ENCODE data around the gene ZNF521. TPM values are rescaled to one million over a fixed set of nuclear protein-coding genes. Genes with fewer than 3 reads are reported as not detected.

ZNF521 gene
- 10 to 100 TPM; 28.2 to 67.3 (median 53.1) TPM for total RNA-seq

- WGBS, 2 donors: 0% methylated on average over 32 to 37 of the region's 91 CpGs
Observed at GRCh38 chr18:25351777-25352628, at the start of gene ZNF521. Gene ZNF521, minus strand, starts transcription at chr18:25352166. Its CDS starts 1,220 bp downstream, at chr18:25350946.

GRCh38 chr18:25399554-25399953 is 47.6 kb upstream of the ZNF521 start:
- H3K27me3 ChIP-seq: no peaks in the 10 kb centered on the region
- intact Hi-C loops (cut with DNase I): no loop called here
- no peak overlapping the region for H3K4me3 ChIP-seq (replicated peaks in 1 of 3)
- no peak for TF ChIP-seq CTCF (IDR thresholded peaks at IDR 0.05)
- TF ChIP-seq POLR2A (IDR thresholded peaks at IDR 0.05): no peak
- H3K27ac ChIP-seq: no peak overlapping the region
- H3K9me3 ChIP-seq: no peaks in the 10 kb centered on the region
- no peaks in the 10 kb centered on the region for H3K4me1 ChIP-seq
- no peaks in the 10 kb centered on the region for H3K36me3 ChIP-seq
- no peak for DNase-seq

More at GRCh38 chr18:25351777-25352628, at the start of gene ZNF521:
- TF ChIP-seq POLR2A (IDR thresholded peaks at IDR 0.05) (peak; percentile 26 to 85), CTCF (IDR thresholded peaks at IDR 0.05) (peak in 3 of 6 experiments; percentile 8 to 19 (median 16))
- Histone ChIP-seq H3K4me3 (replicated peaks in 1 of 3) (peak within 1 kb of the TSS; percentile 41 to 75 (median 72)), H3K36me3 (no peaks in the 10 kb centered on the region), H3K9me3 (no peaks in the 10 kb centered on the region), H3K27me3 (no peaks in the 10 kb centered on the region), H3K27ac (peak within 1 kb of the TSS; percentile 79 to 92 (median 91)), H3K4me1 (peaks cover 6 to 7% of the 10 kb centered on the region in 2 donors)
- intact Hi-C loops (cut with DNase I): loop anchor here (10.0 kb wide), 1 partner anchor 957 kb away; the partner anchor contains the start of gene OSBPL1A
- peak; percentile 87 to 88 for DNase-seq

GRCh38 chr18:25392192-25392591 is 40.2 kb upstream of the ZNF521 start:
- Histone ChIP-seq H3K27ac (no peak overlapping the region), H3K27me3 (no peaks in the 10 kb centered on the region), H3K9me3 (no peaks in the 10 kb centered on the region), H3K4me1 (no peaks in the 10 kb centered on the region), H3K4me3 (replicated peaks in 1 of 3) (no peak overlapping the region), H3K36me3 (no peaks in the 10 kb centered on the region)
- no peak for TF ChIP-seq POLR2A (IDR thresholded peaks at IDR 0.05)
- TF ChIP-seq CTCF (IDR thresholded peaks at IDR 0.05): no peak
- DNase-seq: no peak
- intact Hi-C loops (cut with DNase I): no loop called here

GRCh38 chr18:25373432-25374179 is 21.6 kb upstream of the ZNF521 start:
- no peaks in the 10 kb centered on the region for H3K9me3 ChIP-seq
- no peaks in the 10 kb centered on the region for H3K4me1 ChIP-seq
- TF ChIP-seq POLR2A (IDR thresholded peaks at IDR 0.05): no peak
- TF ChIP-seq CTCF (IDR thresholded peaks at IDR 0.05): no peak
- WGBS, 2 donors: 30 to 41% methylated on average over 2 of the region's 2 CpGs
- H3K4me3 ChIP-seq (replicated peaks in 1 of 3): no peak overlapping the region
- no peaks in the 10 kb centered on the region for H3K27me3 ChIP-seq
- intact Hi-C loops (cut with DNase I): no loop called here
- no peak for DNase-seq
- H3K36me3 ChIP-seq: no peaks in the 10 kb centered on the region
- H3K27ac ChIP-seq: no peak overlapping the region

- peaks cover 0 to 3% of the 10 kb centered on the region in 2 donors for H3K4me1 ChIP-seq
- WGBS, 2 donors: 65 to 67% methylated on average over 5 of the region's 5 CpGs
- no peaks in the 10 kb centered on the region for H3K9me3 ChIP-seq
- no peaks in the 10 kb centered on the region for H3K36me3 ChIP-seq
- no peak overlapping the region for H3K4me3 ChIP-seq (replicated peaks in 1 of 3)
- intact Hi-C loops (cut with DNase I): no loop called here
- DNase-seq: no peak
- H3K27me3 ChIP-seq: no peaks in the 10 kb centered on the region
- TF ChIP-seq POLR2A (IDR thresholded peaks at IDR 0.05) (no peak), CTCF (IDR thresholded peaks at IDR 0.05) (no peak)
- H3K27ac ChIP-seq: no peak overlapping the region
Observed at GRCh38 chr18:25370391-25370790, 18.4 kb upstream of the ZNF521 start.

All from thyroid gland (tissue), 4 donors.